Measurements from ENCODE around the gene VAPB.

The VAPB gene

GRCh38 chr20:58392286-58392685 lies 3.3 kb downstream of the VAPB start:
- peaks cover 12% of the 10 kb centered on the region for H3K4me1 ChIP-seq (ENCODE audit: control insufficient read depth, insufficient read depth, low read length, poor library complexity, severe bottlenecking)
- H3K36me3 ChIP-seq (ENCODE audit: control insufficient read depth, insufficient read depth, low read length) = no peaks in the 10 kb centered on the region
- H3K4me3 ChIP-seq (ENCODE audit: insufficient read depth, low read depth, low read length, poor library complexity, severe bottlenecking) = no peak overlapping the region
- no peak overlapping the region for H3K27ac ChIP-seq (ENCODE audit: insufficient read depth, low read length, poor library complexity, severe bottlenecking)
- no peaks in the 10 kb centered on the region for H3K9me3 ChIP-seq (ENCODE audit: control insufficient read depth, low read length)
- H3K27me3 ChIP-seq (replicated peaks; ENCODE audit: control insufficient read depth, insufficient read depth, low read length, poor library complexity, severe bottlenecking) = no peaks in the 10 kb centered on the region
- no peak for DNase-seq

- no peak overlapping the region for H3K27ac ChIP-seq (ENCODE audit: insufficient read depth, low read length, poor library complexity, severe bottlenecking)
- no peak overlapping the region for H3K4me3 ChIP-seq (ENCODE audit: insufficient read depth, low read depth, low read length, poor library complexity, severe bottlenecking)
- H3K36me3 ChIP-seq (ENCODE audit: control insufficient read depth, insufficient read depth, low read length) = no peaks in the 10 kb centered on the region
- no peaks in the 10 kb centered on the region for H3K9me3 ChIP-seq (ENCODE audit: control insufficient read depth, low read length)
- H3K4me1 ChIP-seq (ENCODE audit: control insufficient read depth, insufficient read depth, low read length, poor library complexity, severe bottlenecking) = peaks cover 16% of the 10 kb centered on the region
- H3K27me3 ChIP-seq (replicated peaks; ENCODE audit: control insufficient read depth, insufficient read depth, low read length, poor library complexity, severe bottlenecking) = no peaks in the 10 kb centered on the region
- no peak for DNase-seq
Measured at GRCh38 chr20:58393299-58393698, 4.3 kb downstream of the VAPB start.

- H3K36me3 ChIP-seq (ENCODE audit: control insufficient read depth, insufficient read depth, low read length) = no peaks in the 10 kb centered on the region
- H3K4me3 ChIP-seq (ENCODE audit: insufficient read depth, low read depth, low read length, poor library complexity, severe bottlenecking) = no peak overlapping the region
- DNase-seq = no peak
- H3K9me3 ChIP-seq (ENCODE audit: control insufficient read depth, low read length) = no peaks in the 10 kb centered on the region
- H3K4me1 ChIP-seq (ENCODE audit: control insufficient read depth, insufficient read depth, low read length, poor library complexity, severe bottlenecking) = peaks cover 20% of the 10 kb centered on the region
- H3K27me3 ChIP-seq (replicated peaks; ENCODE audit: control insufficient read depth, insufficient read depth, low read length, poor library complexity, severe bottlenecking) = no peaks in the 10 kb centered on the region
- H3K27ac ChIP-seq (ENCODE audit: insufficient read depth, low read length, poor library complexity, severe bottlenecking) = no peak overlapping the region
Measured at GRCh38 chr20:58394801-58395200, 5.8 kb downstream of the VAPB start.

GRCh38 chr20:58395604-58396003 lies 6.6 kb downstream of the VAPB start:
- no peak overlapping the region for H3K27ac ChIP-seq (ENCODE audit: insufficient read depth, low read length, poor library complexity, severe bottlenecking)
- no peak for DNase-seq
- no peaks in the 10 kb centered on the region for H3K9me3 ChIP-seq (ENCODE audit: control insufficient read depth, low read length)
- no peaks in the 10 kb centered on the region for H3K36me3 ChIP-seq (ENCODE audit: control insufficient read depth, insufficient read depth, low read length)
- peaks cover 13% of the 10 kb centered on the region for H3K4me1 ChIP-seq (ENCODE audit: control insufficient read depth, insufficient read depth, low read length, poor library complexity, severe bottlenecking)
- H3K4me3 ChIP-seq (ENCODE audit: insufficient read depth, low read depth, low read length, poor library complexity, severe bottlenecking) = no peak overlapping the region
- no peaks in the 10 kb centered on the region for H3K27me3 ChIP-seq (replicated peaks; ENCODE audit: control insufficient read depth, insufficient read depth, low read length, poor library complexity, severe bottlenecking)

- no peaks in the 10 kb centered on the region for H3K27me3 ChIP-seq (replicated peaks; ENCODE audit: control insufficient read depth, insufficient read depth, low read length, poor library complexity, severe bottlenecking)
- no peak overlapping the region for H3K27ac ChIP-seq (ENCODE audit: insufficient read depth, low read length, poor library complexity, severe bottlenecking)
- no peak for DNase-seq
- no peaks in the 10 kb centered on the region for H3K9me3 ChIP-seq (ENCODE audit: control insufficient read depth, low read length)
- H3K36me3 ChIP-seq (ENCODE audit: control insufficient read depth, insufficient read depth, low read length) = no peaks in the 10 kb centered on the region
- H3K4me1 ChIP-seq (ENCODE audit: control insufficient read depth, insufficient read depth, low read length, poor library complexity, severe bottlenecking) = peaks cover 11% of the 10 kb centered on the region
- no peak overlapping the region for H3K4me3 ChIP-seq (ENCODE audit: insufficient read depth, low read depth, low read length, poor library complexity, severe bottlenecking)
Measured at GRCh38 chr20:58397429-58397828, 8.4 kb downstream of the VAPB start.

GRCh38 chr20:58398254-58398653 lies 9.2 kb downstream of the VAPB start:
- H3K9me3 ChIP-seq (ENCODE audit: control insufficient read depth, low read length) = no peaks in the 10 kb centered on the region
- no peaks in the 10 kb centered on the region for H3K27me3 ChIP-seq (replicated peaks; ENCODE audit: control insufficient read depth, insufficient read depth, low read length, poor library complexity, severe bottlenecking)
- no peak for DNase-seq
- H3K27ac ChIP-seq (ENCODE audit: insufficient read depth, low read length, poor library complexity, severe bottlenecking) = no peak overlapping the region
- H3K4me1 ChIP-seq (ENCODE audit: control insufficient read depth, insufficient read depth, low read length, poor library complexity, severe bottlenecking) = peaks cover 11% of the 10 kb centered on the region
- no peaks in the 10 kb centered on the region for H3K36me3 ChIP-seq (ENCODE audit: control insufficient read depth, insufficient read depth, low read length)
- H3K4me3 ChIP-seq (ENCODE audit: insufficient read depth, low read depth, low read length, poor library complexity, severe bottlenecking) = no peak overlapping the region

- no peak overlapping the region for H3K4me3 ChIP-seq (ENCODE audit: insufficient read depth, low read depth, low read length, poor library complexity, severe bottlenecking)
- DNase-seq = no peak
- H3K27me3 ChIP-seq (replicated peaks; ENCODE audit: control insufficient read depth, insufficient read depth, low read length, poor library complexity, severe bottlenecking) = no peaks in the 10 kb centered on the region
- H3K9me3 ChIP-seq (ENCODE audit: control insufficient read depth, low read length) = no peaks in the 10 kb centered on the region
- no peaks in the 10 kb centered on the region for H3K36me3 ChIP-seq (ENCODE audit: control insufficient read depth, insufficient read depth, low read length)
- H3K4me1 ChIP-seq (ENCODE audit: control insufficient read depth, insufficient read depth, low read length, poor library complexity, severe bottlenecking) = peaks cover 11% of the 10 kb centered on the region
- no peak overlapping the region for H3K27ac ChIP-seq (ENCODE audit: insufficient read depth, low read length, poor library complexity, severe bottlenecking)
Measured at GRCh38 chr20:58399926-58400325, 10.9 kb downstream of the VAPB start.

- H3K27me3 ChIP-seq (replicated peaks; ENCODE audit: control insufficient read depth, insufficient read depth, low read length, poor library complexity, severe bottlenecking) = no peaks in the 10 kb centered on the region
- no peak overlapping the region for H3K4me3 ChIP-seq (ENCODE audit: insufficient read depth, low read depth, low read length, poor library complexity, severe bottlenecking)
- no peak overlapping the region for H3K27ac ChIP-seq (ENCODE audit: insufficient read depth, low read length, poor library complexity, severe bottlenecking)
- H3K36me3 ChIP-seq (ENCODE audit: control insufficient read depth, insufficient read depth, low read length) = no peaks in the 10 kb centered on the region
- H3K4me1 ChIP-seq (ENCODE audit: control insufficient read depth, insufficient read depth, low read length, poor library complexity, severe bottlenecking) = peaks cover 11% of the 10 kb centered on the region
- no peaks in the 10 kb centered on the region for H3K9me3 ChIP-seq (ENCODE audit: control insufficient read depth, low read length)
- no peak for DNase-seq
Measured at GRCh38 chr20:58401162-58401561, 12.1 kb downstream of the VAPB start.

GRCh38 chr20:58402305-58402704 lies 13.3 kb downstream of the VAPB start:
- peak overlapping the region; percentile 4 for H3K27ac ChIP-seq (ENCODE audit: insufficient read depth, low read length, poor library complexity, severe bottlenecking)
- no peaks in the 10 kb centered on the region for H3K36me3 ChIP-seq (ENCODE audit: control insufficient read depth, insufficient read depth, low read length)
- no peaks in the 10 kb centered on the region for H3K27me3 ChIP-seq (replicated peaks; ENCODE audit: control insufficient read depth, insufficient read depth, low read length, poor library complexity, severe bottlenecking)
- no peak overlapping the region for H3K4me3 ChIP-seq (ENCODE audit: insufficient read depth, low read depth, low read length, poor library complexity, severe bottlenecking)
- peaks cover 11% of the 10 kb centered on the region for H3K4me1 ChIP-seq (ENCODE audit: control insufficient read depth, insufficient read depth, low read length, poor library complexity, severe bottlenecking)
- no peak for DNase-seq
- H3K9me3 ChIP-seq (ENCODE audit: control insufficient read depth, low read length) = no peaks in the 10 kb centered on the region

- no peak overlapping the region for H3K4me3 ChIP-seq (ENCODE audit: insufficient read depth, low read depth, low read length, poor library complexity, severe bottlenecking)
- H3K4me1 ChIP-seq (ENCODE audit: control insufficient read depth, insufficient read depth, low read length, poor library complexity, severe bottlenecking) = peaks cover 11% of the 10 kb centered on the region
- H3K9me3 ChIP-seq (ENCODE audit: control insufficient read depth, low read length) = no peaks in the 10 kb centered on the region
- DNase-seq = no peak
- H3K36me3 ChIP-seq (ENCODE audit: control insufficient read depth, insufficient read depth, low read length) = no peaks in the 10 kb centered on the region
- H3K27ac ChIP-seq (ENCODE audit: insufficient read depth, low read length, poor library complexity, severe bottlenecking) = no peak overlapping the region
- H3K27me3 ChIP-seq (replicated peaks; ENCODE audit: control insufficient read depth, insufficient read depth, low read length, poor library complexity, severe bottlenecking) = no peaks in the 10 kb centered on the region
Measured at GRCh38 chr20:58402827-58403226, 13.8 kb downstream of the VAPB start.

GRCh38 chr20:58403272-58403671 lies 14.2 kb downstream of the VAPB start:
- H3K36me3 ChIP-seq (ENCODE audit: control insufficient read depth, insufficient read depth, low read length) = no peaks in the 10 kb centered on the region
- H3K27ac ChIP-seq (ENCODE audit: insufficient read depth, low read length, poor library complexity, severe bottlenecking) = no peak overlapping the region
- H3K4me1 ChIP-seq (ENCODE audit: control insufficient read depth, insufficient read depth, low read length, poor library complexity, severe bottlenecking) = peaks cover 15% of the 10 kb centered on the region
- no peaks in the 10 kb centered on the region for H3K9me3 ChIP-seq (ENCODE audit: control insufficient read depth, low read length)
- DNase-seq = no peak
- no peak overlapping the region for H3K4me3 ChIP-seq (ENCODE audit: insufficient read depth, low read depth, low read length, poor library complexity, severe bottlenecking)
- no peaks in the 10 kb centered on the region for H3K27me3 ChIP-seq (replicated peaks; ENCODE audit: control insufficient read depth, insufficient read depth, low read length, poor library complexity, severe bottlenecking)
